HL-60 (cell line): ENCODE measurements around the gene SPINK4.

ENCODE experiments used
- POLR2AphosphoS5 ChIP-seq: IDR thresholded peaks from 2 replicates; pipeline ENCODE4 v1.6.1; 2012; ENCODE audit warnings: low read depth
- TF ChIP-seq, protein P1 (sequence below): IDR thresholded peaks from one replicate; pipeline ENCODE4 v1.5.1; 2011; ENCODE audit warnings: low read length, control low read depth, inconsistent platforms; ENCODE audit not compliant: insufficient read depth

DNA sequence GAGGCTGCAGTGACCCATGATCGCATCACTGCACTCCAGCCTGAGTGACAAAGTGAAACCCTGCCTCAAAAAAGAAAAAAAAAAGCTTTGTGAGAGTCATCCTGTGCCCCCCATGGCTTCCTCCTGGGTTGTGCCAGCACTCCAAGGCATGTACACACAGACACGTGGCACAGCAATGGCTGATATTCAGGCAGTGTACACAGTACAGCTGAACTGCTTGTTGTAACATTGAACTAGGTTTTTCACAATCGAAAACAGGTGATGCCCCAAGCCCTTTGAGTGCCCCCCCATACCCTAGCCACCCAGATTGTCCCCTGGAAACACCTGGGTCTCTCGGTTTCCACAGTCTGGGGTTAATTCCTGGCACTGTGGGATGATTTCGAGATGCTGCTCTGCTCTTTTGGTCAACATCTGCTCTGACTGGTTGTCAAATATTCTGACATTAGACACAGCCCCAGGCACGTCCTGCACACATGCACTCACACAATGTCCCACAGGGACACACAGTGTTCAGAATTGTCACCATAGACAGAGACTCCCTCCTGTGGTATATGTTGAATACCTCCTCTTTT is 9.2 kb downstream of the SPINK4 start:
- TF ChIP-seq, protein P1, sequence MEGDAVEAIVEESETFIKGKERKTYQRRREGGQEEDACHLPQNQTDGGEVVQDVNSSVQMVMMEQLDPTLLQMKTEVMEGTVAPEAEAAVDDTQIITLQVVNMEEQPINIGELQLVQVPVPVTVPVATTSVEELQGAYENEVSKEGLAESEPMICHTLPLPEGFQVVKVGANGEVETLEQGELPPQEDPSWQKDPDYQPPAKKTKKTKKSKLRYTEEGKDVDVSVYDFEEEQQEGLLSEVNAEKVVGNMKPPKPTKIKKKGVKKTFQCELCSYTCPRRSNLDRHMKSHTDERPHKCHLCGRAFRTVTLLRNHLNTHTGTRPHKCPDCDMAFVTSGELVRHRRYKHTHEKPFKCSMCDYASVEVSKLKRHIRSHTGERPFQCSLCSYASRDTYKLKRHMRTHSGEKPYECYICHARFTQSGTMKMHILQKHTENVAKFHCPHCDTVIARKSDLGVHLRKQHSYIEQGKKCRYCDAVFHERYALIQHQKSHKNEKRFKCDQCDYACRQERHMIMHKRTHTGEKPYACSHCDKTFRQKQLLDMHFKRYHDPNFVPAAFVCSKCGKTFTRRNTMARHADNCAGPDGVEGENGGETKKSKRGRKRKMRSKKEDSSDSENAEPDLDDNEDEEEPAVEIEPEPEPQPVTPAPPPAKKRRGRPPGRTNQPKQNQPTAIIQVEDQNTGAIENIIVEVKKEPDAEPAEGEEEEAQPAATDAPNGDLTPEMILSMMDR, result no peak
- no peak for TF ChIP-seq POLR2AphosphoS5
